Measurements from ENCODE around the gene DOCK6.
A peak's percentile ranks its signal among the peaks of the same experiment; 100 is the strongest.

Gene DOCK6

DNA sequence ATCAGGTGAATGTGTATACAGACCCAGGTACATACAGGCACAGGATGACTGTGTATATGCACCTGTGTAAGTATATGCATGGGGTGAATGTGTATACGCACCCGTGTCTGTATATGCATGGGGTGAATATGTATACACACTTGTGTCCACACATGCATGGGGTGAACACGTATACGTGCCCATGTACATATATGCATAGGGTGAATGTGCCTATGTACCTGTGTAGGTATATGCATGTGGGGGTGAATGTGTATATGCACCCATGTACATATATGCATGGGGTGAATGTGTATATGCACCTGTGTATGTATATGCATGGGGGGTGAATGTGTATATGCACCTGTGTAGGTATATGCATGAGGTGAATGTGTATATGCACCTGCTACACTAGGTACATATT lies 29.8 kb downstream of the DOCK6 start:
- ChIA-PET POLR2A (no interaction called here), CTCF (interaction anchor here (0.7 kb wide), 1 partner anchor 9 kb away, joined by 6 read pairs; no protein-coding TSS in a partner anchor)
- H3K4me1 ChIP-seq (ENCODE audit: control insufficient read depth, insufficient read depth, low read length) = no peaks in the 10 kb centered on the region
- no peaks in the 10 kb centered on the region for H3K9me3 ChIP-seq (ENCODE audit: control insufficient read depth, insufficient read depth, low read depth, low read length)
- no peak overlapping the region for H3K27ac ChIP-seq (ENCODE audit: extremely low read depth, low read depth, low read length)
- H3K4me3 ChIP-seq (ENCODE audit: low read depth, low read length) = no peak overlapping the region
- TF ChIP-seq ZXDB (tag by site-specific recombination; IDR thresholded peaks at IDR 0.05) (no peak), ZNF157 (tag by site-specific recombination; IDR thresholded peaks at IDR 0.05) (peak; percentile 100), SETDB1 (IDR thresholded peaks at IDR 0.05; ENCODE audit: insufficient read length, low read length) (peak; percentile 18)
- peaks cover 0 to 15% of the 10 kb centered on the region in 2 experiments; a peak in 1 of 3 replicates for H3K36me3 ChIP-seq (ENCODE audit: control insufficient read depth in 2 of 2, insufficient read depth in 1 of 2, low read length in 2 of 2)

DNA sequence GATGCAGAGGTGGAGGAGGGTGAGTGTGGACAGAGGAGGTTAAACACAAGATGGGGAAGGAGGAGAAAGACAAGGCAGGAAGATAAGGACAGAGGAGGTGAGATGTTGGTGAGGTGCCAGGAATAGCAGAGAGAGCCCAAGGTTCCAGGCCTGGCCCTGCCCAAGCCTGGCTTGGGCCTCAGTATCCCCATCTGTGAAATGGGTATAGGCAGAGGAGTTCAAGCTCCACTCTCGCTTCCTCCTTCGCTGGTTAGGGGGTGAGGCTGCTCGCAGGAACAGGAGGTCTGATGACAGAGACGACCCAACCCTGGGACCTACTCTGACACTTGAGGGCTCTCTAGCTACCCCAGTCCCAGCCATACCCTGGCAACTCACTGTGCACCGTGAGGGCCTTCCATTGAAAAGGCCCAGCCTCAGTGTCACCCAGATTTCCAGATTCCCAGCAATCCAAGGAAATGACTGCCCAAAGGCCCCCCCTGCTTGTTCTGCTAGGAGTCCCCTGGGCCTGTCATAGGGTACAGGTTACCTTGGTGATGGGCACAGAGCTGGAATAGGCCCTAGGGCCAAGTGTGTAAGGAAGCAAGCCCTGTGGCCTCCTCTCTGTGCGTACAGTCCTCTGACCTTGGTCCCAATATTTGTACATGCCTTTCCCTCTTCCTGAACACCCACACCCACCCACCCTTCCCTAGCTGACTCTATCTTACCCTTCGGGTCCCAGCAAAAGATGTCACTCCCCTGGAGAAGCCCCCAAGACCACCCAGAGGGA lies 31.5 kb downstream of the DOCK6 start:
- TF ChIP-seq, protein P1, sequence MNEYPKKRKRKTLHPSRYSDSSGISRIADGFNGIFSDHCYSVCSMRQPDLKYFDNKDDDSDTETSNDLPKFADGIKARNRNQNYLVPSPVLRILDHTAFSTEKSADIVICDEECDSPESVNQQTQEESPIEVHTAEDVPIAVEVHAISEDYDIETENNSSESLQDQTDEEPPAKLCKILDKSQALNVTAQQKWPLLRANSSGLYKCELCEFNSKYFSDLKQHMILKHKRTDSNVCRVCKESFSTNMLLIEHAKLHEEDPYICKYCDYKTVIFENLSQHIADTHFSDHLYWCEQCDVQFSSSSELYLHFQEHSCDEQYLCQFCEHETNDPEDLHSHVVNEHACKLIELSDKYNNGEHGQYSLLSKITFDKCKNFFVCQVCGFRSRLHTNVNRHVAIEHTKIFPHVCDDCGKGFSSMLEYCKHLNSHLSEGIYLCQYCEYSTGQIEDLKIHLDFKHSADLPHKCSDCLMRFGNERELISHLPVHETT (tag by site-specific recombination; IDR thresholded peaks at IDR 0.05) = 0 out of 2 replicates have a peak, but pooled peaks have one; percentile 38
- TF ChIP-seq ZNF623 (tag by site-specific recombination; IDR thresholded peaks at IDR 0.05) (peak; percentile 40), ZNF211 (tag by site-specific recombination; IDR thresholded peaks at IDR 0.05; ENCODE audit: low read depth) (no peak), ZNF19 (tag by site-specific recombination; IDR thresholded peaks at IDR 0.05; ENCODE audit: low read depth) (no peak), ZNF521 (tag by site-specific recombination; IDR thresholded peaks at IDR 0.05) (0 out of 2 replicates have a peak, but pooled peaks have one; percentile 44)
- TF ChIP-seq, protein P2, sequence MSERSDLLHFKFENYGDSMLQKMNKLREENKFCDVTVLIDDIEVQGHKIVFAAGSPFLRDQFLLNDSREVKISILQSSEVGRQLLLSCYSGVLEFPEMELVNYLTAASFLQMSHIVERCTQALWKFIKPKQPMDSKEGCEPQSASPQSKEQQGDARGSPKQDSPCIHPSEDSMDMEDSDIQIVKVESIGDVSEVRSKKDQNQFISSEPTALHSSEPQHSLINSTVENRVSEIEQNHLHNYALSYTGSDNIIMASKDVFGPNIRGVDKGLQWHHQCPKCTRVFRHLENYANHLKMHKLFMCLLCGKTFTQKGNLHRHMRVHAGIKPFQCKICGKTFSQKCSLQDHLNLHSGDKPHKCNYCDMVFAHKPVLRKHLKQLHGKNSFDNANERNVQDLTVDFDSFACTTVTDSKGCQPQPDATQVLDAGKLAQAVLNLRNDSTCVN (tag by site-specific recombination; optimal IDR thresholded peaks at IDR 0.05) = peak; percentile 0
- CTCF ChIA-PET = interaction anchor here (1.1 to 2.2 kb wide), 2 partner anchors 13 to 95 kb away, joined by 4 to 11 read pairs; no protein-coding TSS in a partner anchor
- no peaks in the 10 kb centered on the region for H3K4me1 ChIP-seq (ENCODE audit: control insufficient read depth, insufficient read depth, low read length)
- H3K36me3 ChIP-seq (ENCODE audit: control insufficient read depth in 2 of 2, insufficient read depth in 1 of 2, low read length in 2 of 2) = peaks cover 0 to 17% of the 10 kb centered on the region in 2 experiments; a peak in 1 of 3 replicates
- H3K27ac ChIP-seq (ENCODE audit: extremely low read depth, low read depth, low read length) = no peak overlapping the region
- H3K9me3 ChIP-seq (ENCODE audit: control insufficient read depth, insufficient read depth, low read depth, low read length) = no peaks in the 10 kb centered on the region
- H3K4me3 ChIP-seq (ENCODE audit: low read depth, low read length) = no peak overlapping the region
- POLR2A ChIA-PET = no interaction called here

DNA sequence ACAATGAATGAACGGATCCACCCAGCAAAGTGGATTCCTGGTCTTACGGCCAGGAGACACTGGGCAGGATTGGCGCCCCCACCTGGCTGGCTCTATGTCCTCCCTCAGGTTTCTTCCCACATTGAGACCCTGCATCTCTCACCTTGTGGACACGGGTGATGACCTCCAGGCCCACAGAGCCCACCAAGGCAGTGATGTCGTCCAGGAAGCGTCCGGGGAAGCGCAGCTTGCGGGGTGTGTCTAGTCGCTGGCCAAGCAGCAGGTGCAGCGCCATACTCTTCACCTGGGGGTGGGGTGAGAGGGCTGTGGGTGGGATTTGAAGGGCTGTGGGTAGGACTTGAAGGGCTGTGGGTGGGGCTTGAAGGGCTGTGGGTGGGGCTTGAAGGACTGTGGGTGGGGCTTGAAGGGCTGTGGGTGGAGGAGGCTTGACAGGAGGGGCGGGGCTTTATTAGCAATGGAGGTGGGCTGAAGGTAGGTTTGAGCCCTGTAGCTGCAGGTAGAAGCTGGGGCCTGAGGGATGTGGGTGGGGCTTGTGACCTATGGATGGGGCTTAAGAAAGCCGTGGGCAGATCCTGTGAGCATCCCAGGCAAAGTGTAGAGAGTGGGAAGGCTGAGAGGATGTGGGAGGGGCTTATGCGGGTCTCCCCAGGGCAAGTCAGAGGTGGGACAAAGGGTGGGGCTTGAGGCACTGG lies 35.0 kb downstream of the DOCK6 start:
- Histone ChIP-seq H3K27ac (ENCODE audit: extremely low read depth, low read depth, low read length) (no peak overlapping the region), H3K4me3 (ENCODE audit: low read depth, low read length) (no peak overlapping the region), H3K36me3 (ENCODE audit: control insufficient read depth in 2 of 2, insufficient read depth in 1 of 2, low read length in 2 of 2) (peaks cover 0 to 18% of the 10 kb centered on the region in 2 experiments; a peak in 1 of 3 replicates), H3K9me3 (ENCODE audit: control insufficient read depth, insufficient read depth, low read depth, low read length) (no peaks in the 10 kb centered on the region), H3K4me1 (ENCODE audit: control insufficient read depth, insufficient read depth, low read length) (no peaks in the 10 kb centered on the region)
- CTCF ChIA-PET = interaction anchor here (0.6 to 1.8 kb wide), 9 partner anchors 14 to 1206 kb away, joined by 3 to 5 read pairs (median 4); no protein-coding TSS in a partner anchor
- POLR2A ChIA-PET = interaction anchor here (0.7 to 1.0 kb wide), 2 partner anchors 13 to 15 kb away, joined by 3 read pairs; no protein-coding TSS in a partner anchor
- peak; percentile 35; the same call in 1 of the 2 replicates for TF ChIP-seq SP3 (tag by site-specific recombination; IDR thresholded peaks at IDR 0.05)
- peak; percentile 67 for TF ChIP-seq SP2 (tag by site-specific recombination; IDR thresholded peaks at IDR 0.05)
- TF ChIP-seq EGR2 (tag by site-specific recombination; IDR thresholded peaks at IDR 0.05; ENCODE audit: low read depth) = peak; percentile 97
- TF ChIP-seq KLF1 (tag by site-specific recombination; IDR thresholded peaks at IDR 0.05) = no peak
- no peak for TF ChIP-seq ZSCAN23 (tag by site-specific recombination; IDR thresholded peaks at IDR 0.05)
- TF ChIP-seq, protein P3, sequence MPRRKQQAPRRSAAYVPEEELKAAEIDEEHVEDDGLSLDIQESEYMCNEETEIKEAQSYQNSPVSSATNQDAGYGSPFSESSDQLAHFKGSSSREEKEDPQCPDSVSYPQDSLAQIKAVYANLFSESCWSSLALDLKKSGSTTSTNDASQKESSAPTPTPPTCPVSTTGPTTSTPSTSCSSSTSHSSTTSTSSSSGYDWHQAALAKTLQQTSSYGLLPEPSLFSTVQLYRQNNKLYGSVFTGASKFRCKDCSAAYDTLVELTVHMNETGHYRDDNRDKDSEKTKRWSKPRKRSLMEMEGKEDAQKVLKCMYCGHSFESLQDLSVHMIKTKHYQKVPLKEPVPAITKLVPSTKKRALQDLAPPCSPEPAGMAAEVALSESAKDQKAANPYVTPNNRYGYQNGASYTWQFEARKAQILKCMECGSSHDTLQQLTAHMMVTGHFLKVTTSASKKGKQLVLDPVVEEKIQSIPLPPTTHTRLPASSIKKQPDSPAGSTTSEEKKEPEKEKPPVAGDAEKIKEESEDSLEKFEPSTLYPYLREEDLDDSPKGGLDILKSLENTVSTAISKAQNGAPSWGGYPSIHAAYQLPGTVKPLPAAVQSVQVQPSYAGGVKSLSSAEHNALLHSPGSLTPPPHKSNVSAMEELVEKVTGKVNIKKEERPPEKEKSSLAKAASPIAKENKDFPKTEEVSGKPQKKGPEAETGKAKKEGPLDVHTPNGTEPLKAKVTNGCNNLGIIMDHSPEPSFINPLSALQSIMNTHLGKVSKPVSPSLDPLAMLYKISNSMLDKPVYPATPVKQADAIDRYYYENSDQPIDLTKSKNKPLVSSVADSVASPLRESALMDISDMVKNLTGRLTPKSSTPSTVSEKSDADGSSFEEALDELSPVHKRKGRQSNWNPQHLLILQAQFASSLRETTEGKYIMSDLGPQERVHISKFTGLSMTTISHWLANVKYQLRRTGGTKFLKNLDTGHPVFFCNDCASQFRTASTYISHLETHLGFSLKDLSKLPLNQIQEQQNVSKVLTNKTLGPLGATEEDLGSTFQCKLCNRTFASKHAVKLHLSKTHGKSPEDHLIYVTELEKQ (tag by site-specific recombination; IDR thresholded peaks at IDR 0.05; ENCODE audit: borderline replicate concordance) = no peak
- peak; percentile 90 for TF ChIP-seq ZFHX2 (tag by site-specific recombination; conservative IDR thresholded peaks at IDR 0.05)
- TF ChIP-seq MZF1 (tag by site-specific recombination; IDR thresholded peaks at IDR 0.05; ENCODE audit: borderline replicate concordance) = no peak
